Smooth muscle cell (in vitro differentiated cells): Measurements from ENCODE around the gene ARL2BP. TPM values are rescaled to one million over a fixed set of nuclear protein-coding genes. Genes with fewer than 3 reads are reported as not detected.

Source experiments
- DNase-seq: peaks from one replicate; lab custom pipeline; 2025; ENCODE audit not compliant: unreplicated experiment; lab: John Stamatoyannopoulos, UW
- H2AFZ ChIP-seq: fragments of 200-600 bp; sonication (generic); 2 replicates; pipeline ENCODE4 v1.6.0; 2016; ENCODE audit warnings: antibody characterized with exemption, low read depth, mild to moderate bottlenecking
- H3F3A ChIP-seq: fragments of 200-600 bp; sonication (generic); 2 replicates; pipeline ENCODE4 v1.6.0; 2017; ENCODE audit warnings: antibody characterized with exemption, low read depth
- H3K27ac ChIP-seq: fragments of 200-600 bp; sonication (generic); 2 replicates; pipeline ENCODE4 v1.5.1; 2016; ENCODE audit warnings: low read depth, mild to moderate bottlenecking
- H3K27me3 ChIP-seq: fragments of 200-600 bp; sonication (generic); 2 replicates; pipeline ENCODE4 v1.6.1; 2016; ENCODE audit warnings: low read depth, mild to moderate bottlenecking
- H3K36me3 ChIP-seq: fragments of 200-600 bp; sonication (generic); 2 replicates; pipeline ENCODE4 v1.5.1; 2016; ENCODE audit warnings: low read depth
- H3K4me1 ChIP-seq: fragments of 200-600 bp; sonication (generic); 2 replicates; pipeline ENCODE4 v1.5.1; 2016; ENCODE audit warnings: low read depth
- H3K4me2 ChIP-seq: fragments of 200-600 bp; sonication (generic); 2 replicates; pipeline ENCODE4 v1.6.0; 2016; ENCODE audit warnings: mild to moderate bottlenecking
- H3K4me3 ChIP-seq: fragments of 200-600 bp; sonication (generic); 2 replicates; pipeline ENCODE4 v1.5.1; 2016; ENCODE audit warnings: mild to moderate bottlenecking
- H3K79me2 ChIP-seq: fragments of 200-600 bp; sonication (generic); 2 replicates; pipeline ENCODE4 v1.6.0; 2016; ENCODE audit warnings: low read depth, mild to moderate bottlenecking
- H3K9ac ChIP-seq: fragments of 200-600 bp; sonication (generic); 2 replicates; pipeline ENCODE4 v1.6.0; 2016; ENCODE audit warnings: low read depth
- H3K9me3 ChIP-seq: fragments of 200-600 bp; sonication (generic); replicated peaks from 2 replicates; pipeline ENCODE4 v1.5.1; 2016; ENCODE audit warnings: low read depth
- H4K20me1 ChIP-seq: fragments of 200-600 bp; sonication (generic); 2 replicates; pipeline ENCODE4 v1.6.0; 2016; ENCODE audit warnings: low read depth
- WGBS: methylation state at CpG from one replicate; pipeline ENCODE4 v1.1.7; 2016; ENCODE audit warnings: low lambda C conversion rate; 5-methylcytosine and 5-hydroxymethylcytosine counted together
- polyA plus RNA-seq: library from polyadenylated mRNA; unstranded; fragments of >200 nt; fragmentation: Nextera tagmentation; extraction: Ambion mirVana; gene quantifications from 2 replicates; pipeline ENCODE4 v1.2.1, GENCODE V29; 2016
- total RNA-seq: library from RNA; depleted of rRNA; stranded (reverse); fragments of >200 nt; gene quantifications from 2 replicates; pipeline ENCODE4 v1.2.3, GENCODE V29; 2014
- TF ChIP-seq, protein P1 (sequence below): fragments of 200-600 bp; sonication (generic); IDR thresholded peaks from 2 replicates; pipeline ENCODE4 v1.5.1; 2017; ENCODE audit warnings: borderline replicate concordance, mild to moderate bottlenecking, antibody characterized with exemption; ENCODE audit not compliant: insufficient read depth, poor library complexity, severe bottlenecking

The ARL2BP gene
- total and polyA plus RNA-seq, 2 experiments from 2014 or later: 78.1 to 88.0 TPM

GRCh38 chr16:57235128-57236021 is 9.7 kb upstream of the ARL2BP start:
- 71% methylated on average over 8 of the region's 8 CpGs for WGBS
- Histone ChIP-seq H3K9ac (no peak overlapping the region), H3K4me1 (no peaks in the 10 kb centered on the region), H3K36me3 (peaks cover 38% of the 10 kb centered on the region), H3F3A (peaks cover 33% of the 10 kb centered on the region), H3K27me3 (no peaks in the 10 kb centered on the region), H3K79me2 (no peaks in the 10 kb centered on the region), H4K20me1 (peaks cover 3% of the 10 kb centered on the region), H2AFZ (no peak overlapping the region), H3K9me3 (no peaks in the 10 kb centered on the region), H3K4me3 (no peak overlapping the region), H3K4me2 (no peak overlapping the region), H3K27ac (peak overlapping the region; percentile 63)
- DNase-seq: no peak
- TF ChIP-seq, protein P1, sequence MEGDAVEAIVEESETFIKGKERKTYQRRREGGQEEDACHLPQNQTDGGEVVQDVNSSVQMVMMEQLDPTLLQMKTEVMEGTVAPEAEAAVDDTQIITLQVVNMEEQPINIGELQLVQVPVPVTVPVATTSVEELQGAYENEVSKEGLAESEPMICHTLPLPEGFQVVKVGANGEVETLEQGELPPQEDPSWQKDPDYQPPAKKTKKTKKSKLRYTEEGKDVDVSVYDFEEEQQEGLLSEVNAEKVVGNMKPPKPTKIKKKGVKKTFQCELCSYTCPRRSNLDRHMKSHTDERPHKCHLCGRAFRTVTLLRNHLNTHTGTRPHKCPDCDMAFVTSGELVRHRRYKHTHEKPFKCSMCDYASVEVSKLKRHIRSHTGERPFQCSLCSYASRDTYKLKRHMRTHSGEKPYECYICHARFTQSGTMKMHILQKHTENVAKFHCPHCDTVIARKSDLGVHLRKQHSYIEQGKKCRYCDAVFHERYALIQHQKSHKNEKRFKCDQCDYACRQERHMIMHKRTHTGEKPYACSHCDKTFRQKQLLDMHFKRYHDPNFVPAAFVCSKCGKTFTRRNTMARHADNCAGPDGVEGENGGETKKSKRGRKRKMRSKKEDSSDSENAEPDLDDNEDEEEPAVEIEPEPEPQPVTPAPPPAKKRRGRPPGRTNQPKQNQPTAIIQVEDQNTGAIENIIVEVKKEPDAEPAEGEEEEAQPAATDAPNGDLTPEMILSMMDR: no peak

DNA sequence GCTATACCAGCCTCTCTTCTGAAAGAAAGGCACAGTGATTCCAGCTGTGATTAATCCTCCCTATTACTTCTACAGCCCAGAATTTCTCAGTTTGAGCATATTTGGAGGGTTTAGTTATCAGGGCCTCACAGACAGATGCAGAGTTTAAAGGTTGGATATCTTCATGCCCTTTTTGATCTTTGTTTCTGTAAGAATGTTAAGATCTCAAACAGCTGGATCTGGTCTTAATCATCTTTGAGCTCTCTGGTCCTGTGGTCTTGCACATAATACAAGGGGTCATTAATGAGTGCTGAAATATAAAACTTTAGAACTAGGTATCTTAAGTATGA is 9.1 kb upstream of the ARL2BP start:
- Histone ChIP-seq H3K27ac (peak overlapping the region; percentile 63), H3K27me3 (no peaks in the 10 kb centered on the region), H3K36me3 (peaks cover 37% of the 10 kb centered on the region), H3K4me2 (no peak overlapping the region), H3K9me3 (no peaks in the 10 kb centered on the region), H2AFZ (no peak overlapping the region), H3K9ac (no peak overlapping the region), H3K4me3 (no peak overlapping the region), H4K20me1 (peaks cover 3% of the 10 kb centered on the region), H3K79me2 (no peaks in the 10 kb centered on the region), H3K4me1 (no peaks in the 10 kb centered on the region), H3F3A (peaks cover 31% of the 10 kb centered on the region)
- no peak for DNase-seq
- TF ChIP-seq, protein P1: no peak

- Histone ChIP-seq H3K79me2 (no peaks in the 10 kb centered on the region), H3K9ac (no peak overlapping the region), H3K4me1 (no peaks in the 10 kb centered on the region), H4K20me1 (peaks cover 3% of the 10 kb centered on the region), H3K9me3 (no peaks in the 10 kb centered on the region), H3K4me2 (no peak overlapping the region), H3F3A (peaks cover 41% of the 10 kb centered on the region), H2AFZ (no peak overlapping the region), H3K4me3 (no peak overlapping the region), H3K36me3 (peaks cover 33% of the 10 kb centered on the region), H3K27me3 (no peaks in the 10 kb centered on the region), H3K27ac (no peak overlapping the region)
- DNase-seq: no peak
- WGBS: 100% methylated on average over 2 of the region's 2 CpGs
- TF ChIP-seq, protein P1: no peak
Observed at GRCh38 chr16:57238682-57239081, 6.4 kb upstream of the ARL2BP start.

- no peak overlapping the region for H3K27ac ChIP-seq
- peaks cover 33% of the 10 kb centered on the region for H3K36me3 ChIP-seq
- 93% methylated on average over 2 of the region's 2 CpGs for WGBS
- H4K20me1 ChIP-seq: peaks cover 3% of the 10 kb centered on the region
- H3K27me3 ChIP-seq: no peaks in the 10 kb centered on the region
- no peaks in the 10 kb centered on the region for H3K79me2 ChIP-seq
- H3F3A ChIP-seq: peaks cover 39% of the 10 kb centered on the region
- H3K9me3 ChIP-seq: no peaks in the 10 kb centered on the region
- no peak for DNase-seq
- no peaks in the 10 kb centered on the region for H3K4me1 ChIP-seq
- H2AFZ ChIP-seq: no peak overlapping the region
- H3K4me2 ChIP-seq: no peak overlapping the region
- no peak overlapping the region for H3K4me3 ChIP-seq
- TF ChIP-seq, protein P1: no peak
- no peak overlapping the region for H3K9ac ChIP-seq
Observed at GRCh38 chr16:57239107-57239506, 6.0 kb upstream of the ARL2BP start.
